HFFc6 (cell line): Measurements from ENCODE around the gene SLC13A2. TPM values are rescaled to one million over a fixed set of nuclear protein-coding genes. Genes with fewer than 3 reads are reported as not detected.

ENCODE experiments used
- DNase-seq: peaks from one replicate; pipeline ENCODE4 v3.0.0-alpha.2; 2018
- H3K27ac Mint-ChIP-seq: 2 replicates; pipeline ENCODE4 v1.8.0; 2020; ENCODE audit warnings: mild to moderate bottlenecking, mixed read lengths
- H3K27me3 Mint-ChIP-seq: 2 replicates; pipeline ENCODE4 v1.8.0; 2021; ENCODE audit warnings: mild to moderate bottlenecking, moderate library complexity, mixed read lengths; ENCODE audit not compliant: insufficient read depth
- H3K36me3 Mint-ChIP-seq: 2 replicates; pipeline ENCODE4 v1.8.0; 2021; ENCODE audit warnings: low read depth, mixed read lengths
- H3K4me1 Mint-ChIP-seq: 2 replicates; pipeline ENCODE4 v1.8.0; 2020; ENCODE audit warnings: low read depth, mixed read lengths
- H3K4me3 Mint-ChIP-seq: 2 replicates; pipeline ENCODE4 v1.8.0; 2020; ENCODE audit warnings: mild to moderate bottlenecking, moderate library complexity, mixed read lengths
- H3K9me3 Mint-ChIP-seq: 2 replicates; pipeline ENCODE4 v1.8.0; 2020; ENCODE audit warnings: mild to moderate bottlenecking, mixed read lengths
- CTCF ChIP-seq: fragments of 200-600 bp; sonication (generic); IDR thresholded peaks from 2 replicates; pipeline ENCODE4 v1.5.0; 2021; ENCODE audit warnings: antibody characterized with exemption, mild to moderate bottlenecking
- total RNA-seq, 6 experiments: library from RNA; stranded (reverse); fragmentation: NEBNext Ultra II Directional; extraction: Animal tissue kit (Norgen Biotek cat#: 25700); gene quantifications; 2 replicates in 1 of 6; 3 replicates in 5 of 6; pipeline ENCODE4 v1.2.3, GENCODE V29; 2021

Gene SLC13A2
- total RNA-seq, 6 experiments from 2014 or later: 0.07 to 0.08 TPM; not detected in 4

GRCh38 chr17:28505986-28506665, 32.7 kb downstream of the SLC13A2 start, which contains the start of gene FOXN1:
Gene FOXN1 (plus strand): TSS chr17:28506348. CDS start chr17:28523970, 17,622 bp downstream.
- Mint-ChIP-seq H3K9me3 (no peaks in the 10 kb centered on the region), H3K36me3 (no peaks in the 10 kb centered on the region), H3K4me1 (no peaks in the 10 kb centered on the region), H3K4me3 (no peak within 1 kb of the TSS), H3K27me3 (peaks cover 45% of the 10 kb centered on the region), H3K27ac (no peak within 1 kb of the TSS)
- no peak for TF ChIP-seq CTCF
- no peak for DNase-seq

GRCh38 chr17:28506763-28507487, 33.5 kb downstream of the SLC13A2 start:
- no peak overlapping the region for H3K27ac Mint-ChIP-seq
- H3K9me3 Mint-ChIP-seq: no peaks in the 10 kb centered on the region
- no peak for TF ChIP-seq CTCF
- no peaks in the 10 kb centered on the region for H3K4me1 Mint-ChIP-seq
- DNase-seq: no peak
- H3K36me3 Mint-ChIP-seq: no peaks in the 10 kb centered on the region
- no peak overlapping the region for H3K4me3 Mint-ChIP-seq
- H3K27me3 Mint-ChIP-seq: peaks cover 42% of the 10 kb centered on the region

- no peak for DNase-seq
- no peak overlapping the region for H3K4me3 Mint-ChIP-seq
- peaks cover 45% of the 10 kb centered on the region for H3K27me3 Mint-ChIP-seq
These were observed 34.2 kb downstream of the SLC13A2 start for GRCh38 chr17:28507567-28508203.

GRCh38 chr17:28508211-28508724, 34.8 kb downstream of the SLC13A2 start:
- TF ChIP-seq CTCF: no peak
- H3K36me3 Mint-ChIP-seq: no peaks in the 10 kb centered on the region
- DNase-seq: no peak
- H3K27me3 Mint-ChIP-seq: peaks cover 45% of the 10 kb centered on the region
- no peaks in the 10 kb centered on the region for H3K9me3 Mint-ChIP-seq
- no peaks in the 10 kb centered on the region for H3K4me1 Mint-ChIP-seq
- H3K27ac Mint-ChIP-seq: no peak overlapping the region
- no peak overlapping the region for H3K4me3 Mint-ChIP-seq

More at GRCh38 chr17:28507567-28508203, 34.2 kb downstream of the SLC13A2 start:
- H3K27ac Mint-ChIP-seq: no peak overlapping the region
- no peaks in the 10 kb centered on the region for H3K9me3 Mint-ChIP-seq
- H3K4me1 Mint-ChIP-seq: no peaks in the 10 kb centered on the region
- no peak for TF ChIP-seq CTCF
- no peaks in the 10 kb centered on the region for H3K36me3 Mint-ChIP-seq

- no peak for TF ChIP-seq CTCF
- H3K27me3 Mint-ChIP-seq: peaks cover 52% of the 10 kb centered on the region
- H3K27ac Mint-ChIP-seq: no peak overlapping the region
- no peak overlapping the region for H3K4me3 Mint-ChIP-seq
- no peaks in the 10 kb centered on the region for H3K36me3 Mint-ChIP-seq
- no peak for DNase-seq
- no peaks in the 10 kb centered on the region for H3K4me1 Mint-ChIP-seq
- H3K9me3 Mint-ChIP-seq: no peaks in the 10 kb centered on the region
These were observed 36.3 kb downstream of the SLC13A2 start for GRCh38 chr17:28509789-28510188.
